ENCODE measurements around the gene NPAS3.

NPAS3 gene

GRCh38 chr14:32932302-32932913 lies 6.3 kb upstream of the NPAS3 start:
- no peak overlapping the region for H3K4me3 ChIP-seq (ENCODE audit: control insufficient read depth, low read depth, low read length)
- DNase-seq (ENCODE audit: low read depth): no peak
- TF ChIP-seq CTCF (IDR thresholded peaks at IDR 0.05; ENCODE audit: control insufficient read depth, insufficient read depth, low read depth, low read length, missing control alignments): no peak

- DNase-seq (ENCODE audit: low read depth): no peak
- H3K4me3 ChIP-seq (ENCODE audit: control insufficient read depth, low read depth, low read length): peak overlapping the region; percentile 47
- no peak for TF ChIP-seq CTCF (IDR thresholded peaks at IDR 0.05; ENCODE audit: control insufficient read depth, insufficient read depth, low read depth, low read length, missing control alignments)
These were observed 5.6 kb upstream of the NPAS3 start for GRCh38 chr14:32932914-32933628.

- H3K4me3 ChIP-seq (ENCODE audit: control insufficient read depth, low read depth, low read length): peak overlapping the region; percentile 47
- peak; percentile 20 for TF ChIP-seq CTCF (IDR thresholded peaks at IDR 0.05; ENCODE audit: control insufficient read depth, insufficient read depth, low read depth, low read length, missing control alignments)
- DNase-seq (ENCODE audit: low read depth): no peak
These were observed 5.0 kb upstream of the NPAS3 start for GRCh38 chr14:32933629-32934072.

- peak overlapping the region; percentile 47 for H3K4me3 ChIP-seq (ENCODE audit: control insufficient read depth, low read depth, low read length)
- no peak for DNase-seq (ENCODE audit: low read depth)
- no peak for TF ChIP-seq CTCF (IDR thresholded peaks at IDR 0.05; ENCODE audit: control insufficient read depth, insufficient read depth, low read depth, low read length, missing control alignments)
These were observed 4.4 kb upstream of the NPAS3 start for GRCh38 chr14:32934073-32934880.

- no peak for TF ChIP-seq CTCF (IDR thresholded peaks at IDR 0.05; ENCODE audit: control insufficient read depth, insufficient read depth, low read depth, low read length, missing control alignments)
- DNase-seq (ENCODE audit: low read depth): no peak
- peak overlapping the region; percentile 47 for H3K4me3 ChIP-seq (ENCODE audit: control insufficient read depth, low read depth, low read length)
These were observed 3.6 kb upstream of the NPAS3 start for GRCh38 chr14:32934881-32935633.

All from AG09309 (cell line).